Measurements from ENCODE around the gene GNRH2.

DNA sequence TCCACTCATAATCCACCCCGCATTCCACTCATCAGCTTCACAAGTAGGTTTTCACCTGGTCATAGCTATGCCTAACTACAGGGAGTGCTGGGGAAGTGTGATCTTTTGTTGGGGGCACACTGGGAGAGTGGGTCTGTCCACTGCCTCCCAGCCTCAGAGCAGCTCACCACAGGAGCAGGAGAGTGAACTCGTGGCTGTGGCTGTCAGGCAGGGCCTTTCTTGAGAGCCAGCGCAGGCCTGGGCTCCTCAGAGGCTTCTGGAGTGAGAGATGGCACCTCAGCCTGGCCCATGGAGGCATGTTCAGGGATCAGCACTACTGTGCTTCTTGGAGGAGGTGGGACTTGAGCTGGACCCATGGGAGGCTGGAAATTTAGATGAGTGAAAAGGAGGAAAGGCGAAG, 4.0 kb upstream of the GNRH2 start:
- no peak for TF ChIP-seq GATA2 (IDR thresholded peaks at IDR 0.05; ENCODE audit: low read depth, low read length)
- no peak for TF ChIP-seq GATA3 (IDR thresholded peaks at IDR 0.05; ENCODE audit: low read depth, low read length)

Data from SH-SY5Y (cell line).